Measurements from ENCODE around the gene CDR2. TPM values are rescaled to one million over a fixed set of nuclear protein-coding genes. Genes with fewer than 3 reads are reported as not detected.

CDR2 gene
- total RNA-seq, 2 experiments from 2014 or later: 43.5 to 45.4 TPM

DNA sequence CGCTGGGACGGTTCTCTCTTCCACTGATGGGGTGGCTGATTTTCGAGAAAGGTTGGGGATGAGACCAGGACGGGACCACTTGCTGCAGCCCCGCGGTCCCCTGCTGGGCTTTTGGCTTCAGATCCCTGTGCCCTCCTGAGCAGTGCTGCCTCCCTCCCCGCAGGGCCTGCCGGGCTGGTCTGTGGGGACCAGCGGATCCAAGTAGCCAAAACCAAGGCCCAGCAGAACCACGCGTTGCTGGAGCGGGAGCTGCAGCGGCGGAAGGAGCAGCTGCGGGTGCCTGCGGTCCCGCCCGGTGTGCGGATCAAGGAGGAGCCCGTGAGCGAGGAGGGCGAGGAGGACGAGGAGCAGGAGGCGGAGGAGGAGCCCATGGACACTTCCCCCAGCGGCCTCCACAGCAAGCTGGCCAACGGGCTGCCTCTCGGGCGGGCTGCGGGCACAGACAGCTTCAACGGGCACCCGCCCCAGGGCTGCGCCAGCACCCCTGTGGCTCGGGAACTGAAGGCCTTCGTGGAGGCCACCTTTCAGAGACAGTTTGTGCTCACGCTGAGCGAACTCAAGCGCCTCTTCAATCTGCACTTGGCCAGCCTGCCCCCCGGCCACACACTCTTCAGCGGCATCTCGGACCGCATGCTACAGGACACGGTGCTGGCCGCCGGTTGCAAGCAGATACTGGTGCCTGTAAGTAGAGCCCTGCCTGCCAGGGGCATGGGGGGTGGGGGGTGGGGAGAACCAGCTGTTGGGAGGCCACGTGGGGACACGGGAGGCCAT is 48.6 kb downstream of the CDR2 start:
- Mint-ChIP-seq H3K4me3 (no peak overlapping the region), H3K27me3 (no peaks in the 10 kb centered on the region), H3K4me1 (peaks cover 11% of the 10 kb centered on the region), H3K27ac (no peak overlapping the region), H3K9me3 (no peaks in the 10 kb centered on the region), H3K36me3 (ENCODE audit: low read depth) (peaks cover 32% of the 10 kb centered on the region)
- CTCF ChIA-PET: no interaction called here
- no peak for DNase-seq
- POLR2A ChIA-PET: interaction anchor here (0.7 kb wide), 1 partner anchor 94 kb away, joined by 3 read pairs; no protein-coding TSS in a partner anchor

DNA sequence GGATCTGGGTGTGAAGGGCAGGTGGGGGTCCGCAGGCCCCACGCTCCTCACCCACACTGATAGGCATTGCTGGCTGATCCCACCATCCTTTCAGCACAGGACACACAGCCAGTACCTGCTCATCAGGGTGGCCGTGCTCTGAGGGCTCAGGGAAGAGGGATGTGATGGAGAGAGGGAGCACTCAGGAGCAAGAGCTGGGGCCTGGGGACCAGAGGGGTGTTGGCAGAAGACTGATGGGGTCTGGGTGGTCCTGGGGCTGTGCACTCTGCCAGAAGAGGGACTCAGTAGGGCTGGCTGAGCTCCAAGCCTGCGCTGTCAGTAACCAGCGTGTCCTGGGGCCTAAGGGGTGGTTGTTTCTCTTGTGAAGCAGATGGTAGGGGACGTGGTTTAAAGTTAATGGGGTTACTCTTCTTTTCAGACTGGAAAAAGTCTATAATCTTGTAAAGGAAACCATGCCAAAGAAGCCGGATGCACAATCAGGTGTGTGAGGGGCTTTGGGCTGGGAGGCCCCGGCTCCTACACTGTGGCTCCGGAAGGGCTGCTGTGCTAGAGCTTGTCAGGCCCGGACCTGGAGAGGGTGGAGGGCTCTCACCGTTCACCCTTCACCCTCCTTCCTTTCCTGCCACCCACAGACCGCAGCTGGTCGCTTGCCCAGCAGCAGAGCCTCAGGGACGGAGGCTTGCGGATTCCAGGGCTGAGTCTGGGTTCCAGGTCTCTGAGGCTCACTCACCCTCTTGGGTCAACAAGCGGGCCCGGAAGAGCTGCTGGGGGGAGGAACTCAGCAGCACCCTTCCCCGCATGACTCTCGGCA is 49.4 kb downstream of the CDR2 start:
- H3K27ac Mint-ChIP-seq: peak overlapping the region; percentile 66
- CTCF ChIA-PET: interaction anchor here (0.6 kb wide), 1 partner anchor 1134 kb away, joined by 4 read pairs; no protein-coding TSS in a partner anchor

GRCh38 chr16:22323959-22324786 is 50.2 kb downstream of the CDR2 start:
- POLR2A ChIA-PET: interaction anchor here (0.5 kb wide), 1 partner anchor 118 kb away, joined by 4 read pairs; the partner anchor contains the start of gene EEF2K
- Mint-ChIP-seq H3K27ac (no peak overlapping the region), H3K4me3 (no peak overlapping the region), H3K36me3 (ENCODE audit: low read depth) (peaks cover 28% of the 10 kb centered on the region), H3K9me3 (no peaks in the 10 kb centered on the region), H3K4me1 (peaks cover 7% of the 10 kb centered on the region), H3K27me3 (no peaks in the 10 kb centered on the region)
- no peak for DNase-seq
- CTCF ChIA-PET: interaction anchor here (1.1 kb wide), 1 partner anchor 14 kb away, joined by 3 read pairs; no protein-coding TSS in a partner anchor

More for the DNA sequence above, 49.4 kb downstream of the CDR2 start:
- no peak for DNase-seq
- Mint-ChIP-seq H3K36me3 (ENCODE audit: low read depth) (peaks cover 28% of the 10 kb centered on the region), H3K4me1 (peaks cover 9% of the 10 kb centered on the region), H3K4me3 (no peak overlapping the region), H3K9me3 (no peaks in the 10 kb centered on the region), H3K27me3 (no peaks in the 10 kb centered on the region)
- POLR2A ChIA-PET: no interaction called here

- Mint-ChIP-seq H3K4me1 (peaks cover 7% of the 10 kb centered on the region), H3K9me3 (no peaks in the 10 kb centered on the region), H3K27ac (no peak overlapping the region), H3K27me3 (no peaks in the 10 kb centered on the region), H3K4me3 (no peak overlapping the region), H3K36me3 (ENCODE audit: low read depth) (peaks cover 30% of the 10 kb centered on the region)
- ChIA-PET CTCF (interaction anchor here (1.1 kb wide), 1 partner anchor 13 kb away, joined by 3 read pairs; no protein-coding TSS in a partner anchor), POLR2A (no interaction called here)
- no peak for DNase-seq
Measured at GRCh38 chr16:22323173-22323958, 51.1 kb downstream of the CDR2 start.

- no peak for DNase-seq
- ChIA-PET CTCF (no interaction called here), POLR2A (no interaction called here)
- Mint-ChIP-seq H3K27me3 (no peaks in the 10 kb centered on the region), H3K27ac (peak overlapping the region; percentile 68), H3K9me3 (no peaks in the 10 kb centered on the region), H3K4me1 (peaks cover 7% of the 10 kb centered on the region), H3K4me3 (no peak overlapping the region), H3K36me3 (ENCODE audit: low read depth) (peaks cover 28% of the 10 kb centered on the region)
Measured at GRCh38 chr16:22322741-22323140, 51.7 kb downstream of the CDR2 start.

DNA sequence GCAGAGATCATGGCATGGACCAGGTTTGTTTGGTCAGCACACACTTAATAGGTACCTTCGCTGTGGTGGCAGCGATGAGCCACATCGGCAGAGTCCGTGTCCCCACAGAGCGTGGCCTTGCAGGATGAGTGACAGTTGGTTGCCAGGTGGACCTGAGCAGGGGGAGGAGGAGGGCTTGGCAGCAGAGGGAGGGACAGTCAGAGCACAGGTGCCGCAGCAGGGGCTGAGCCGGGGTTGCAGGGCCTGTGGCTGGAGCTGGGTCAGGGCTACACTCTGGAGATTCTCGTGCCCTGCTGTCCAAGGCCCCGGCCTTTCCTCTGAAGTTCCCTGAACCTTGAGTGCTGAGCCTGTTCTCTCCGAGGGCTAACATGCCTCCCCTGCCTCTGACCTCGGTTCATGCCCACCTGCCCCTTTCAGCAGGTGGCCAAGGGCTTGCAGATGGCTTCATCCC is 52.4 kb downstream of the CDR2 start:
- ChIA-PET CTCF (interaction anchor here (0.7 to 1.2 kb wide), 2 partner anchors 12 to 13 kb away, joined by 3 to 4 read pairs; no protein-coding TSS in a partner anchor), POLR2A (no interaction called here)
- H3K27ac Mint-ChIP-seq: peak overlapping the region; percentile 68
- H3K4me3 Mint-ChIP-seq: no peak overlapping the region
- H3K27me3 Mint-ChIP-seq: no peaks in the 10 kb centered on the region
- peaks cover 29% of the 10 kb centered on the region for H3K36me3 Mint-ChIP-seq (ENCODE audit: low read depth)
- peaks cover 7% of the 10 kb centered on the region for H3K4me1 Mint-ChIP-seq
- H3K9me3 Mint-ChIP-seq: no peaks in the 10 kb centered on the region
- DNase-seq: no peak

GRCh38 chr16:22321340-22322001 is 52.9 kb downstream of the CDR2 start:
- Mint-ChIP-seq H3K9me3 (no peaks in the 10 kb centered on the region), H3K4me1 (peaks cover 7% of the 10 kb centered on the region), H3K36me3 (ENCODE audit: low read depth) (peaks cover 25% of the 10 kb centered on the region), H3K27me3 (no peaks in the 10 kb centered on the region), H3K27ac (peak overlapping the region; percentile 78), H3K4me3 (no peak overlapping the region)
- DNase-seq: peak; percentile 78
- CTCF ChIA-PET: interaction anchor here (0.6 to 1.2 kb wide), 12 partner anchors 10 to 1020 kb away, joined by 3 to 5 read pairs (median 3); no protein-coding TSS in a partner anchor
- POLR2A ChIA-PET: no interaction called here

- Mint-ChIP-seq H3K4me3 (no peak overlapping the region), H3K27ac (no peak overlapping the region), H3K4me1 (peaks cover 7% of the 10 kb centered on the region), H3K27me3 (no peaks in the 10 kb centered on the region), H3K9me3 (no peaks in the 10 kb centered on the region), H3K36me3 (ENCODE audit: low read depth) (peaks cover 24% of the 10 kb centered on the region)
- POLR2A ChIA-PET: no interaction called here
- no peak for DNase-seq
- CTCF ChIA-PET: interaction anchor here (0.6 to 2.0 kb wide), 13 partner anchors 9 to 1020 kb away, joined by 3 to 6 read pairs (median 3); no protein-coding TSS in a partner anchor
Measured at GRCh38 chr16:22320572-22321339, 53.7 kb downstream of the CDR2 start.

DNA sequence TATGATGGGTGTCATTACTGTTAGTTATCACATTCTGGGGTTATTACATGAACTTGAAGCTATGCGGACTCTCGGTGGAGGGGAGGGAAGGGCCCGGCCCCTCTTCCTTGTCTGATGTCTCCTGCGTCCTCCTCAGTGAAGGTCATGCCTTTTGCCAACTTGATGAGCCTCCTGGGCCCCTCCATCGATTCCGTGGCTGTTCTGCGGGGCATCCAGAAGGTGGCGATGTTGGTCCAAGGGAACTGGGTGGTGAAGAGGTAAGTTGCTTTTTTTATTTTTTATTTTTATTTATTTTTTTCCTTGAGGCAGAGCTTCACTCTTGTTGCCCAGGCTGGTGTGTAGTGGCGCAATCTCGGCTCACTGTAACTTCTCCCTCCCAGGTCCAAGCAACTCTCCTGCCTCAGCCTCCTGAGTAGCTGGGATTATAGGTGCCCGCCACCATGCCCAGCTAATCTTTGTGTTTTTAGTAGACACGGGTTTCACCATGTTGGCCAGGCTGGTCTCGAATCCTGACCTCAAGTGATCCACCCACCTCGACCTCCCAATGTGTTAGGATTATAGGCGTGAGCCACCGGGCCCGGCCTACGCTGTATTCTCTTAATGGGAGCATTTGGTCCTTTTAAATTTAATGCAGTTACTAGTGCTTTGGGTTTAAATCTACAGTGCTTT is 55.6 kb downstream of the CDR2 start:
- peaks cover 20% of the 10 kb centered on the region for H3K36me3 Mint-ChIP-seq (ENCODE audit: low read depth)
- H3K4me3 Mint-ChIP-seq: no peak overlapping the region
- H3K27me3 Mint-ChIP-seq: no peaks in the 10 kb centered on the region
- DNase-seq: peak; percentile 71
- CTCF ChIA-PET: interaction anchor here (0.6 to 2.8 kb wide), 9 partner anchors 10 to 350 kb away, joined by 3 to 14 read pairs (median 6); no protein-coding TSS in a partner anchor
- peaks cover 7% of the 10 kb centered on the region for H3K4me1 Mint-ChIP-seq
- POLR2A ChIA-PET: no interaction called here
- H3K27ac Mint-ChIP-seq: no peak overlapping the region
- H3K9me3 Mint-ChIP-seq: no peaks in the 10 kb centered on the region

DNA sequence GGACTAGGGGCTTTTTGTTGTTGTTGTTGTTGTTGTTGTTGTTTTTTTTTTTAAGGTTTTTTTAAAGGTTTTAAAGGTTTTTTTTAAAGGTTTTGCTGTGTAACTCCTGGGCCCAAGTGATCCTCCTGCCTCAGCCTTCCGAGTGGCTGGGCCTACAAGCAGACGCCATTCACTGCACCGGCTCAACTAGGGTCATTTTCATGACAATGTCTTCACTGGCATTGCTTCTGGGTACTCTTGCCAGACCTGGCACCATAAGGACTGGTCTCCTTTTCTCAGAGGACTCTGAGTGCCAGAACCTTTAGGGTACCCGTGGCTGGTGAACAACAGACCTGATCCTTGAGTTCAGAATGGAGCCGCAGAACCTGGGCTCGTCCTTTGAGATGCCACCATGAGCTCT is 56.8 kb downstream of the CDR2 start:
- no peak for DNase-seq
- CTCF ChIA-PET: interaction anchor here (1.6 to 2.8 kb wide), 4 partner anchors 9 to 21 kb away, joined by 4 to 14 read pairs (median 11); no protein-coding TSS in a partner anchor
- POLR2A ChIA-PET: no interaction called here
- Mint-ChIP-seq H3K27me3 (no peaks in the 10 kb centered on the region), H3K4me1 (peaks cover 7% of the 10 kb centered on the region), H3K27ac (peak overlapping the region; percentile 31), H3K4me3 (no peak overlapping the region), H3K36me3 (ENCODE audit: low read depth) (peaks cover 20% of the 10 kb centered on the region), H3K9me3 (no peaks in the 10 kb centered on the region)

All from activated CD4-positive, alpha-beta T cell treated with anti-CD3 and anti-CD28 coated beads, Interleukin-2, amount 10 ng/mL, durations not matched to agents 7 days and 5 days (primary cell).